BLaER1 (cell line): Measurements from ENCODE around the gene FTO.
A peak's percentile ranks its signal among the peaks of the same experiment; 100 is the strongest.

ENCODE experiments used
- H3K27ac ChIP-seq: shearing (Covaris generic); formaldehyde crosslinking; 2 replicates; pipeline ENCODE4 v1.8.1; 2022
- H3K27me3 ChIP-seq: shearing (Covaris generic); formaldehyde crosslinking; 2 replicates; pipeline ENCODE4 v1.8.1; 2022
- H3K36me3 ChIP-seq: shearing (Covaris generic); formaldehyde crosslinking; 2 replicates; pipeline ENCODE4 v1.8.1; 2022
- H3K4me1 ChIP-seq: shearing (Covaris generic); formaldehyde crosslinking; 2 replicates; pipeline ENCODE4 v1.8.1; 2022
- H3K4me2 ChIP-seq: shearing (Covaris generic); formaldehyde crosslinking; 2 replicates; pipeline ENCODE4 v1.8.1; 2022
- H3K4me3 ChIP-seq: shearing (Covaris generic); formaldehyde crosslinking; 2 replicates; pipeline ENCODE4 v1.8.1; 2022
- H3K9ac ChIP-seq: shearing (Covaris generic); formaldehyde crosslinking; 2 replicates; pipeline ENCODE4 v1.8.1; 2022
- H3K9me3 ChIP-seq: shearing (Covaris generic); formaldehyde crosslinking; 2 replicates; pipeline ENCODE4 v1.8.1; 2022
- H4K20me1 ChIP-seq: shearing (Covaris generic); formaldehyde crosslinking; 2 replicates; pipeline ENCODE4 v1.8.1; 2022
- Cebpa-rat ChIP-seq: shearing (Covaris generic); IDR thresholded peaks from 2 replicates; pipeline ENCODE4 v1.8.1; 2022

FTO gene

DNA sequence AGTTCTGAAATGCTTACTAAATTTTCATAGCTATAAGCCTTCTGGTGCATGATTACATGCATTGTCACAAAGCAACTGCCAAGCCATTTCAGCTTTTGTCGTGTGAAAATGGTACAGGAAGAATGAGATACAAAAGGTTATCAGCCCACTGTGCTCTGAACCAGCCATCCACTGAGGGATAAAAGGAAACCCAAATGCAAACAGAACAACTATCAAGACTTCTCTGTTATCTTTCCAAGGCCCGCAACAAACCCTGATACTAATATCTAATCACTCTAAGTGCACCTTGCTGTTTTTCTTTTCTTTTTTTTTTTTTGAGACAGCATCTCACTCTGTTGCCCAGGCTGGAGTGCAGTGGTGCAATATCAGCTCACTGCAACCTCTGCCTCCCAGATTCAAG, 109.0 kb downstream of the FTO start:
- Histone ChIP-seq H3K4me2 (no peak overlapping the region), H3K27ac (no peak overlapping the region), H3K4me3 (no peak overlapping the region), H3K36me3 (peaks cover 56% of the 10 kb centered on the region), H3K4me1 (no peaks in the 10 kb centered on the region), H4K20me1 (no peaks in the 10 kb centered on the region; the same call in 1 of the 2 replicates), H3K9ac (no peak overlapping the region), H3K27me3 (no peaks in the 10 kb centered on the region), H3K9me3 (no peaks in the 10 kb centered on the region)
- TF ChIP-seq Cebpa-rat, result no peak

DNA sequence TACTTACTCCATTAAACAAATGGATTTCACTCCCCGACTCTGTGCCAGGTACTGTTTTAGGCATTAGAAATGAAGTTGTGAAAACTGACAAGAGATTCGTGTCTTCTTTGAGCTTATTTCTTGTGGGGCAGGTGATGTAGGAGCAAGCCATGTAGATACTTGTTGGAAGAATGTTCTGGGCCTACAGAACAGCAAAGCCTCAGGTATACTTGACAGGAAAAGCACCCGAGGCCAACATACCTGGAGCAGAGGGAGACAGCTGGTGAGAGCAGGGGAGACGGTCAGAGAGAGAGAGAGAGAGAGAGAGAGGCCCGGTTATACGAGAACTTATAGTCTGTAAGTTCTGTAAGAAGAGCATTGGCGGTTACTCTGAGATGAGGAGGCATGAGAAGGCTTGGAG, 110.8 kb downstream of the FTO start:
- TF ChIP-seq Cebpa-rat, result no peak
- H3K4me2 ChIP-seq, result no peak overlapping the region

DNA sequence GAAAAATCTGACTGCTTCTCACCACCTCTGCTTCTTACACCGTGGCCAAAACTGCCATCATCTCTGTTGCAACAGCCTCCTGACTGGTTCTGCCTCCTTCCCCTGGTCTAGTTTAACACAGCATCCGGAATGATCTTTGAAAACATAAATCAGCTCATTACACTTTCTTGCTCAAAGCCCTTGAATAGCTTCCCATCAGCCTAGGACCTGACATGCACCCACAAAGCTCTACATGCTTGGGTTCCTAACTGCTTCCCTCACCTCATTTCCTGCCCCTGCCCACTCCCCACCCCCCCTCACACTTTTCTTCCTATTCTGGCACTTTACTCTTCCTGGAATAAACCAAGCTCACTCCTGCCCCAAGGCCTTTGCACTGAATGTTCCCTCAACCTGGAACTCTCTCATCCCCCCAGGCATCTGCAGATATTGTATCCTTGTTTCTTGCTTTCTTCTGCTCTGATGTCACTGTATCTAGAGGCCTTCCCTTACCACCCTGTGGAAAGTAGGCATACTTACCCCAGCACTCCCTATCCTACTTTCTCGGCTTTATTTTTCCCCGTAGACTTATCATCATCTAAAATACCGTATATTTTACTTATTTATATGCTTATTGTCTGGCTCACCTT, 112.4 kb downstream of the FTO start:
- Histone ChIP-seq H3K4me2 (no peak overlapping the region), H3K27ac (no peak overlapping the region), H3K9ac (no peak overlapping the region), H3K4me3 (no peak overlapping the region), H3K4me1 (no peaks in the 10 kb centered on the region; the same call in 1 of the 2 replicates), H4K20me1 (no peaks in the 10 kb centered on the region), H3K9me3 (no peaks in the 10 kb centered on the region), H3K27me3 (no peaks in the 10 kb centered on the region), H3K36me3 (peaks cover 44% of the 10 kb centered on the region)
- TF ChIP-seq Cebpa-rat, result no peak

More for the DNA sequence above, 110.8 kb downstream of the FTO start:
- no peaks in the 10 kb centered on the region for H3K9me3 ChIP-seq
- no peaks in the 10 kb centered on the region for H3K27me3 ChIP-seq
- no peaks in the 10 kb centered on the region for H4K20me1 ChIP-seq
- H3K4me3 ChIP-seq, result no peak overlapping the region
- no peak overlapping the region for H3K27ac ChIP-seq
- no peaks in the 10 kb centered on the region; the same call in 1 of the 2 replicates for H3K4me1 ChIP-seq
- no peak overlapping the region for H3K9ac ChIP-seq
- H3K36me3 ChIP-seq, result peaks cover 56% of the 10 kb centered on the region

DNA sequence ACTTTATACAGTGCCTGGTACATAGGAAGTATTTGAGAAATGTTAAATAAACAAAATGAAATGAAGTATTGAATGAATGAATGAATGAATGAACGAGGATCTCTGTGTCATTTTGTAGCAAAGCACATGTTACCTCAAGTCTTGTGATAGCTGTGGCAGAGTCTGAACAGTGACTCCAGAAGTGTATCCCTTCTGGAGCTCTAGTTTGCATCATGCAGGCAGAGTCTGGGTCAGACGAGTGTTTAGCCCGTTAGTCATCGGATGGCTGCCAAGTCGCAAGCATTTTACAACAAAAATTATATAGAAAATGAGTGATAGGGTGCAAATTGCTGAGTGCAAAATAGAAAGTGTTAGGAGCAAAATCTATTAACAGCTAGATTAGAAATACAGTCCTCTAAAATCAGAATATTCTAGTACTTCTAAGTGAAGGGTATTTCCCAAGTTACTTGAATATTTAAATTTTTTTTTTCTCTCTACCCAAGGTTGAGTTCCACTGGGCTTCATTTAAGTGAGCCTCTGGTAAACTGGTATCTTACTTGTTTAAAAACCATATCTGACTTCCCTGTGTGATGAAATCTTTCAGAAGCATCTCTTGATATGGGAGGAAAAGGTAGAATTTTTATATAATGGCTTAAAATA, 113.3 kb downstream of the FTO start:
- H3K4me2 ChIP-seq, result no peak overlapping the region

DNA sequence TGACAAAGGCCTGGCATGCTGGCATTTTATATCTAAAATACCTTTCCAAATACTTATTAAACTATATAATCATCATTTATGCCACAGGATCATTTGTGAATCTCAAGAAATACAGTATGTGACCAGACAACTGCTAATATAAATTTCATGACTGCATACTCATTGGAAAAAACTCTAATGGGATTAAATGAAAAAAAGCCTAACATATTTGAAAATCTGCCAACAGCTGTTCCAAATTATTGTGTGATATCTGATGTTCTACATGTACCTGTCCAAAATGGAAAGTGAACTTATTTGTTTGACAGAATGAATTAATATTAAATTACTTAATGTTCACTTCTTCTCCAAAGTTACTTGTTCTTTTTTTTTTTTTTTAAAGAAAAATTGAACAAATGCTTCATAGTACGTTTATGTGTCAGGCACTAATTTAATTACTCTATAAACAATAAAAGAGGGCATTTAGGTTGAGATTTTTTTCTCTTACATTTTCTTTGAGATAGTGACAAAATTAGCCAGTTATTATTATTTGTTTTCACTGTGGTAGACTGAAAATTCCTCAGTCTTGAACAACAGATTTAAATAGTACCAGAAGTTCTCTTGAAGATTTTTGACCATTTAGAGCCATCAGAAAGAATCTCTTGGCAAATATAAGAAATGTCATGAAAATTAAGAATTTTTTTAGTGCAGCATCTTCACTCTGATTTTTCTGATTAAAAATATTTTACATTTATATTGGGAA, 114.0 kb downstream of the FTO start:
- no peak overlapping the region for H3K27ac ChIP-seq
- no peak overlapping the region for H3K4me2 ChIP-seq

More for the DNA sequence above, 113.3 kb downstream of the FTO start:
- no peak overlapping the region for H3K4me3 ChIP-seq
- peaks cover 1% of the 10 kb centered on the region for H3K4me1 ChIP-seq
- H3K9ac ChIP-seq, result no peak overlapping the region
- TF ChIP-seq Cebpa-rat, result no peak
- H3K27me3 ChIP-seq, result no peaks in the 10 kb centered on the region
- H3K9me3 ChIP-seq, result no peaks in the 10 kb centered on the region
- no peaks in the 10 kb centered on the region; the same call in 1 of the 2 replicates for H4K20me1 ChIP-seq
- no peak overlapping the region for H3K27ac ChIP-seq
- H3K36me3 ChIP-seq, result peaks cover 35% of the 10 kb centered on the region

DNA sequence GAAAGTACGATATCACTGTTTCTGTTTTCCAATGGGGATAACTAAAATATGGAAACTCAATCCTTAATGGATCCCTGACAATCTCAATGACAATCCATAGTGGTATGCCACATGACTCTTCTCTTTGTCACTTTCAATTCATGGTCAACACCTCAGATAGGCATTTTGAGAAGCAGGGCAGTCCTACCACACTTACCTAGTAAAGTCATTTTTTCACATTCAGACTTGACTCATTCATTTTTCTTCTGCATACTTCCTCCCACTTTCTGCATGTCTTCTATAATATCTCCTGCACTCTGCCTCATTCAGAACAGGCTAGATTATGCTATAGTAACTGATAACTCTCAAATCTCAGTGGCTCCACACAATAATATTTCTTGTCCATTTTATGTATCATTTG, 117.5 kb downstream of the FTO start:
- no peak for TF ChIP-seq Cebpa-rat
- no peak overlapping the region for H3K4me2 ChIP-seq
- H3K27ac ChIP-seq, result no peak overlapping the region
- no peak overlapping the region for H3K9ac ChIP-seq
- no peak overlapping the region for H3K4me3 ChIP-seq
- H3K27me3 ChIP-seq, result no peaks in the 10 kb centered on the region
- H3K36me3 ChIP-seq, result peaks cover 9% of the 10 kb centered on the region
- H3K4me1 ChIP-seq, result peaks cover 21% of the 10 kb centered on the region
- H4K20me1 ChIP-seq, result peaks cover 4% of the 10 kb centered on the region; the same call in 1 of the 2 replicates
- H3K9me3 ChIP-seq, result no peaks in the 10 kb centered on the region

More for the DNA sequence above, 114.0 kb downstream of the FTO start:
- TF ChIP-seq Cebpa-rat, result no peak
- Histone ChIP-seq H3K4me1 (peaks cover 9% of the 10 kb centered on the region), H3K4me3 (no peak overlapping the region), H3K27me3 (no peaks in the 10 kb centered on the region), H3K9me3 (no peaks in the 10 kb centered on the region), H3K9ac (no peak overlapping the region), H3K36me3 (peaks cover 28% of the 10 kb centered on the region), H4K20me1 (no peaks in the 10 kb centered on the region; the same call in 1 of the 2 replicates)

DNA sequence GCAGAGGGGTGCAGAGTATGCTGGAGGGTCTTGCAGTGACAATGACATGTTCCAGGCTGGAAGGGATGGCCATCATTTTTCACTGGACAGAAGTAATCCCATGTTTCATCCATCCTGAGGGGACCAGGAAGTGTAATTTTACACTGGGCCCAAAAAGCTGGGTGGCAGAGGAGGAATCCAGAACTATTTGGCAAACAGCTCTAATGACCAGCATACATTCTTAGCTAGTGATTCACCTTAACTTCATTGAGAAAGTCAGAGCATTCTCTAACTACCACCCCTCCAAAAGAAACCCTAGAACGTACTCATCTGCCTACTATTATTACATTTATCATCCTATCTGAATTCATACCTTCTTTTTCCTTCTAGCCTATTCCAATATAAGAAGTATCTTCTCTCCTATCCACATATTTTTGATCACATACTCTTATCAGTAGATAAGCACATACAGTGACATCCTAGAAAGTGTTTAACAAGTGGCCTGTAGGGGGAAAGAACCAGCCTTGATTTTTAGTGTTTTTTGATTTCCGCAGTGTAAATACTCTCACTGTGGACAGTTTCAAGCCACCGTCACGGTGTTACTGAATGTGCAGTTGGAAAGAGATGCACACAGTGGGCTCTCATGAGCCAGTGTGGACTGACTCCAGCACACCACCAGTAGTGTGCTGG, 118.1 kb downstream of the FTO start:
- Histone ChIP-seq H3K9ac (no peak overlapping the region), H3K4me3 (no peak overlapping the region), H3K4me1 (peaks cover 21% of the 10 kb centered on the region), H3K9me3 (no peaks in the 10 kb centered on the region), H3K36me3 (peaks cover 15% of the 10 kb centered on the region), H4K20me1 (peaks cover 4% of the 10 kb centered on the region; the same call in 1 of the 2 replicates), H3K27me3 (no peaks in the 10 kb centered on the region), H3K4me2 (peak overlapping the region; percentile 56; the same call in 1 of the 2 replicates), H3K27ac (no peak overlapping the region)
- TF ChIP-seq Cebpa-rat, result no peak

DNA sequence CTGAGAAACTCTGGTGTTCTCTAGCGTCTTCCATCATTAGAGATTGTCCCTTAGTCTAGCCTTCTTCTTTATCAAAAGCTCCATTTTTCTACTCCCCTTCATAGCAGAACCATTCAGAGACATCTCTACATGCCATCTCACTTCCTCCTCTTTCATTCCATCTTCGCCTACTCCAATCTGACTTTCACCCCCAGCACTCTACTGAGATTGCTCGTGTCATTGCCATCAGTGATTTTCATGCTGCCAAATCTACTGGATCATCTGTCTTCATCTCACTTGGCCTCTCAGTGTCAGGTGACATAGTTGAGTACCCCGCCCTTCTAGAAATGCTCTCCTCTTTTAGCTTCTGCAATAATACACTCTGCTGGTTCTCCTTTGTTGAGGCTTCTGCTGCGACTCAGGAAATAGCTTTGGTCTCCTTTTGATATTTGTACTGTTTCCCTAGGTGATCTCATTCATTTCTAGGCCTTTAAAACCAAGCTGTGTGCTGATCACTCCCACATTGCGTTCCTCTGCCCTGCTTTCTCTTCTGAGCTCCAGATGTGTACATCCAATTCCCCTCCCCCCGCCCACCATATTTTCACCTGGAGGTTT, 119.1 kb downstream of the FTO start:
- Histone ChIP-seq H3K36me3 (peaks cover 16% of the 10 kb centered on the region), H3K4me1 (peaks cover 21% of the 10 kb centered on the region), H4K20me1 (peaks cover 4% of the 10 kb centered on the region; the same call in 1 of the 2 replicates), H3K4me2 (peak overlapping the region; percentile 56), H3K27me3 (no peaks in the 10 kb centered on the region), H3K4me3 (no peak overlapping the region), H3K27ac (no peak overlapping the region), H3K9ac (no peak overlapping the region), H3K9me3 (no peaks in the 10 kb centered on the region)
- no peak for TF ChIP-seq Cebpa-rat

DNA sequence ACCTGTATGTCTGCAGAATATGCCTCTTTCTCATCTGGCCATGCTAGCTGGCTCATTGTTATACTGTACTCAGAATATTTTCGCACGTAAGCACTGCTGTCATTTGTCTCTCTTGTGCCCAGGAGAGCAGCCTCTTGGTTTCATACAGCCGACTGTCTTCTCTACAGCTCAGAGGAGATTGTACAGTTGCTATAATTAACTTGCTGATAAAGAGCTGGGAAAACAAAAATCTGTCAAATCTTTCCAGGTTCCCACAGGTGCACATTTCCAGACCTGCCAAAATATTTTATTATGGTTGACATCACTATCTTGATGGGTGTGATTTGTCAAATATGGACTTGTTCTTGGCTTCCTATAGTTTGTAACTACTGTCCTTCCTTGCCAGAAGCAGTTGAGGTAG, 122.7 kb downstream of the FTO start:
- Histone ChIP-seq H4K20me1 (peaks cover 4% of the 10 kb centered on the region; the same call in 1 of the 2 replicates), H3K4me1 (peaks cover 21% of the 10 kb centered on the region), H3K4me2 (no peak overlapping the region), H3K36me3 (peaks cover 29% of the 10 kb centered on the region), H3K4me3 (no peak overlapping the region), H3K27ac (no peak overlapping the region), H3K9ac (no peak overlapping the region), H3K9me3 (0 out of 2 replicates have a peak, but pooled peaks cover 13% of the 10 kb centered on the region), H3K27me3 (no peaks in the 10 kb centered on the region)
- no peak for TF ChIP-seq Cebpa-rat
